Endothelial cell of hepatic sinusoid (primary cell): ENCODE measurements around the gene TEX101.

Source experiments
- in situ Hi-C: cut with HindIII; loops from 2 replicates; pipeline ENCODE4 v1.10.0; 2017; ENCODE audit warnings: low sequenced_read_pairs

Gene TEX101

GRCh38 chr19:43445426-43445825 lies 30.7 kb downstream of the TEX101 start:
- in situ Hi-C loops, result loop anchor here (5.0 kb wide), 1 partner anchor 82 kb away; the partner anchor contains the start of gene ETHE1

DNA sequence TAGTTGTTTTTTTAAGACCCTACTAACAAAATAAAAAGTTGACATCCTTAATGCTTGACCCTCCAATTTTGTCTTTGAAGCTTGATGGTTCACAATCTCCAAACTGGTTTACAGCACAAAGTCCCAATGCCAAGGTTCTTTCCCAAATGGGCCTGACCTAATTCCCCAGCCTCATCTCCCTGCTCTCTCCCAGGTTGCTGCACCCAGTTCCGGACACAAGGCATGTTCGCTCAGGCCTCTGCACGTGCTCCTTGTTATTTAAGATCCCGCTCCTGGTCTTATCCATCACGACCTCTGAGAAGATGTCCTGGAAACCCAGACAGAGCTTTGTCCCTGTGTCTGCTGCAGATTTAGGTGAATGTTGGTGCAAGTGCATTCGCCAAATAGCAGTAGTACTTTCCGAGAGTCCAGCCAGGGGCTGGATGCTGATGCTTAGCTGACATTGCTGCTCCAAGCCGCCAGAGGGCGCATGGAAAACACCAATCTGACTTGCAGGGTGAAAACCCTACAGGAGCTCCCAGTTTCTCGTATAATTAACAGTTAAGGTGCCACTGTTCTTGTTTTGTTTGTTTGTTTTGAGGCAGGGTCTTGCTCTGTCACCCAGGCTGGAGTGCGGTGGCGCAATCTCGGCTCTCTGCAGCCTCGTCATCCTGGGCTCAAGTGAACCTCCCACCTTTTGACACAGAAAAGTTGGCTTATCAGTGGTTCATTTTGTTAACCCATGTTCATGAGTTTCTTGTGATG lies 32.2 kb downstream of the TEX101 start:
- in situ Hi-C loops, result loop anchor here (5.0 kb wide), 1 partner anchor 80 kb away; the partner anchor contains the start of gene ETHE1

- in situ Hi-C loops, result loop anchor here (5.0 kb wide), 1 partner anchor 80 kb away; the partner anchor contains the start of gene ETHE1
Measured at GRCh38 chr19:43447655-43448054, 33.0 kb downstream of the TEX101 start.

DNA sequence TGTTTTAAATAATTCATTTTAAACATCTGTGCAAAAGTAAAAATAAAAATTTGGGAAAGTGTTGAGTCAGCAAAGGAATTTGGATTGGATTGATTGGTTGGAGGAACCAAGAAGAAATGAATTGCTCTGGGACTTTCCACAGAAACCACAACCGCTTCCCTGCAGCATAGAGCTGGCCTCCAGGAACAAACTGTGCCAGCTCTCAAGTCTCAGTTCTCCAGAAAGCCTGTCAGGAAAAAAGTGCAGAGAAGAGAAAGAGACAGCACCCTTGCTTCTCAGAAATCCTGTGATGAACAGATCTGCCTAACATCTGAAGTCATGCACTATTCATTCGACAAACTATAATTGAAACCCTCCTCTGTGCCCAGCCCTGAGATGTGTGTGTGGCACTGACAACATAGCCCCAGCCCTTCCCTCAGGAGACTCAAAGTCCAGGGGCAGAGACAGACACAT lies 35.9 kb downstream of the TEX101 start:
- in situ Hi-C loops, result no loop called here

DNA sequence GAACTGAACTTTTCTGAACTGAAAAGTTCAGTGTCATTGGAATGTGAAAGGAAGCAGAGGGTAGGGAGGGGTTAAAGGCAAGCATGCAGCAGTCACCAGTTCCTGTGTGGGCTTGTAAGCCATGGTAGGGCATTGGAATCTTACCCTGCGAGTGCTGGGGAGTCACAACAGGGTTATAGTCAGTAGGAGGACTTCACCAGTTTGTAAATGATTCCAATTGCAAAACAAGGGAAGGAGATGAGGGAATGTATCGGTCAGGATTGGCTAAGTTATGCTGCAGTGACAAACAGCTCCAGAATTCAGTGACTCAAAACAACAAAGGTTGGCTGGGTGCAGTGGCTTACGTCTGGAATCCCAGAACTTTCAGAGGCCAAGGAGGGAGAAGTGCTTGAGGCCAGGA lies 37.9 kb downstream of the TEX101 start:
- in situ Hi-C loops, result no loop called here

- in situ Hi-C loops, result no loop called here
Measured at GRCh38 chr19:43454031-43454430, 39.3 kb downstream of the TEX101 start.

DNA sequence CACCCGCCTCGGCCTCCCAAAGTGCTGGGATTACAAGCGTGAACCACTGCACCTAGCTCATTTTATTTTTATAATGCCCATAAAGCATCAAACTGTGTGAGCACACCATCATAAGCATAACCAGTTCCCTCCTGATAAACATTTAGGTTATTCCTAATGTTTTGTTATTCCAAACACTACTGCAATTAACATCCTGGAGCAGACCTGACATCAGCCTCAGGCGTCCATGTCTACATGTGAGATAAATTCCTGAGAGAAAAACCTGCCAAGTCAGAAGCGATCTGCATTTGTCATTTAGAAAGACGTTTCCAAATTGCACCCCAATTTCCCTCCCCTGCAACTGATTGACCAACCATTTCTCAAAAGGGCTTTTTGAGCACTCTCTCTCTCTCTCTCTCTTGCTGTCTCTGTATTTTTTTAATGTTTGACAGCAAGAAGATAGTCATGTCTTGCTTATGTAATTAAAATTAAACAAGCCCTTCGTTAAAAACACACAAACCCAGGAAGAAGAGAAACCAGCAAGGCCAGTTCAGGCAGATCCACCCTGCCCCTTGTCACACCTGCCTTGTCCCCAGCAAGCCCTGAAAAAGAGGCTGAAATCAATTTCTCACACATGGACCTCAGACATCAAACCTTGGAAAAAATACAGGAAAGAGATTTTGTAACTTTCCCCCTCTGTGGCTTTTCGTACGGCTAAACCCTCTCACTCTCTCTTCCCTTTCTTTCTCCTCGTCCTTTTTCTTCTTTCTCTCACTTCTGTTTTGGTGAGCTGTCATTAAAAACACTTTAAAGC lies 40.8 kb downstream of the TEX101 start:
- in situ Hi-C loops, result no loop called here

DNA sequence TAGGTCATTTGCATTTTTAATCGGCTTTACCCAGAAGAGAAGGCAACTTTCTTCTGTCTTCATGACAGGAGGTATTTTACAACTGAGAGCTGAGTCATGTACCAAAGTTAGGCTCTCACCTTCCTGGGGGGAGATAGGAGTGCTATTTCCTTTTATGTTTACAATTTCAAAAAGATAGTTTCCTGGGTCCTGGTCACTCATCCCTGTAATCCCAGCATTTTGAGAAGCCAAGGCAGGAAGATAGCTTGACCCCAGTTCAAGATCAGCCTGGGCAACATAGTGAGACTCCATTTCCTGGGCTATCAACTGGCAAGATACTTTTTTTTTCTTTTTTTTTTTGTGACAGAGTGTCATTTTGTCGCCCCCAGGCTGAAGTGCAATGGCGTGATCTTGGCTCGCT lies 43.1 kb downstream of the TEX101 start:
- in situ Hi-C loops, result no loop called here

DNA sequence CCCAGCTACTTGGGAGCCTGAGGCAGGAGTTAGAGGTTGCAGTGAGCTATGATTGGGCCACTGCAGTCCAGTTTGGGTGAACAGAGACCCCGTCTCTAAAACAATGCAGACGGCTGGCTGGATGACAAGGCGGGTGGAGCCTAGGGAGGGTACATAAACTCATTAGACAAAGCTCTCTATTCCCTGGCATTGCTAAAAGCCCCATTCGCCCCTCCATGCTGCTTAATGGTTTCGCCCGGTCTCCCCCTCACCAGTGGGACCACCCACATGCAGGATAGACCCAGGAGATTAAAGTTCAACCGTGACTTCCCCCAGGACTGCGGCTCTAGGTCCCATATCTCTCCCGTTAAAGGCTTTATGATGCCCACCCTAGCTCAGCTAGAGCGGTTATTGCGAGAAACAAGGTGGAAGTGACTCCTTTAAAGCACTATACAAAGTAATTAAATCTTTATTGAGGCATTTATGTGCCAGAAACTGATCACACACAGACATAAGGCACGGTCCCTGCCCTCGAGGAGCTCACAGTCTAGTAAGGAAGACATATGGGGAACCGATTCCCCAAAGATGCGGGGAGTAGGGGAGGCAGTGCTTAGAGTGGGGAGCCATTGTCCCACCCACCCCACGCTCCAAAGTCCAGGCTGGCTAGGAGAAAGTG lies 45.8 kb downstream of the TEX101 start:
- in situ Hi-C loops, result no loop called here

- in situ Hi-C loops, result no loop called here
Measured at GRCh38 chr19:43461303-43461702, 46.6 kb downstream of the TEX101 start.

GRCh38 chr19:43462383-43462782 lies 47.7 kb downstream of the TEX101 start:
- in situ Hi-C loops, result no loop called here

- in situ Hi-C loops, result no loop called here
Measured at GRCh38 chr19:43462785-43463380, 48.2 kb downstream of the TEX101 start.

GRCh38 chr19:43463381-43464133 lies 48.9 kb downstream of the TEX101 start:
- in situ Hi-C loops, result no loop called here

DNA sequence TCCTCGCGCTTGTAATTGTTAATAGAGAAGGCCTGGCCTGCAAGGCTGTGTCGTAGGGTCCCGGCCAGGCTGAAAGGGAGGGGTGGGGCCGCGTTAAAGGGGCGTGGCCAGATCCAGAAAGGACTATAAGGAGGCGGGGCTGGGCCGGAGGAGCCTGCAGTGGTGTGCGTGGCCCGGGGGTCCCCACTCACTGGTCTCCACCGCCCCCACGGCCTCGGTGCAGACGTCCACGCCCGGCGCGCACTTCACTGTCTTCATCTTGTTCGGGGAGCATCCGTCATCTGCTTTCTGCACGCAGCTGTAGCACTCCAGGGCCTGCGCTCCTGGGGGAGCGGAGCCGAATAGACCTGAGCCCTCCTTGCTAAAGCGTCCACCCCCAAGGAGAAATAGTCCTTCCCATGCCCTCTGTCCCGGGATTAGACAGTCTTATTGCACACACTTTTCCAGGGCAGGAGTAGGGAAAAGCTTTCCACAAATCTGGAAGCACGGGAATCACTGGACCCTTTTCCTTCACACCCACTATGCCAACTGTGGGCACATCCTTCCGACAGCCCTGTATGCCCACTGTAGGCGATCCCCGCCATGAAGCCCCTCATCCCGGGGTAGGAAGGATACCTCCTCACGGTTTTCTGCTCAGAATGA lies 49.6 kb downstream of the TEX101 start:
- in situ Hi-C loops, result no loop called here

GRCh38 chr19:43465468-43466120 lies 50.9 kb downstream of the TEX101 start, which contains the start of gene LYPD3:
TSS of gene LYPD3 (minus strand) at chr19:43465608. CDS start at chr19:43465571, 37 bp downstream.
- in situ Hi-C loops, result no loop called here

- in situ Hi-C loops, result no loop called here
Measured at GRCh38 chr19:43466793-43467192, 52.1 kb downstream of the TEX101 start.

GRCh38 chr19:43467276-43467675 lies 52.6 kb downstream of the TEX101 start:
- in situ Hi-C loops, result no loop called here

DNA sequence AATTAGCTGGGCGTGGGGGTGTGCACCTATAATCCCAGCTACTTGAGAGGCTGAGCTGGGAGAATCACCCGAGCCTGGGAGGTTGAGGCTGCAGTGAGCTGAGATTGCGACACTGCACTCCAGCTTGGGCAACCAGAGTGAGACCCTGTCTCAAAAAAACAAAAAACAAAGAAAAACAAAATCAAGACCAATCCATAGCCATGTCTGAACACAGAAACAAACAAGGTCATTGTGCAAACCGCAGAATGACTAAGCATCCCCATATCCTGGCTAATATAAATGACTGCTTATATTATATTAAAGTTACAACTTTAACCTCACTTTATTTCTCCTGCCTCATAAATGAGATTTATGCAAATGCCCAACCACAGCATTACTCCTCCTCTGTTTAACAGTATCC lies 53.0 kb downstream of the TEX101 start:
- in situ Hi-C loops, result no loop called here
